ENCODE results near the gene CNTNAP5.

The CNTNAP5 gene

GRCh38 chr2:124314084-124314483 lies 289.0 kb downstream of the CNTNAP5 start:
- no peaks in the 10 kb centered on the region for H3K4me1 ChIP-seq (ENCODE audit: control insufficient read depth, insufficient read depth, low read length)
- H3K4me3 ChIP-seq (ENCODE audit: low read length) = no peak overlapping the region
- H3K9ac ChIP-seq (ENCODE audit: low read depth, low read length) = no peak overlapping the region
- H3K36me3 ChIP-seq (ENCODE audit: insufficient read depth, low read length) = no peaks in the 10 kb centered on the region
- no peak overlapping the region for H3K4me2 ChIP-seq (ENCODE audit: low read length)
- H3K9me3 ChIP-seq (replicated peaks; ENCODE audit: low read length) = peaks cover 2% of the 10 kb centered on the region
- H3K27me3 ChIP-seq (ENCODE audit: control insufficient read depth, insufficient read depth, low read length) = no peaks in the 10 kb centered on the region

DNA sequence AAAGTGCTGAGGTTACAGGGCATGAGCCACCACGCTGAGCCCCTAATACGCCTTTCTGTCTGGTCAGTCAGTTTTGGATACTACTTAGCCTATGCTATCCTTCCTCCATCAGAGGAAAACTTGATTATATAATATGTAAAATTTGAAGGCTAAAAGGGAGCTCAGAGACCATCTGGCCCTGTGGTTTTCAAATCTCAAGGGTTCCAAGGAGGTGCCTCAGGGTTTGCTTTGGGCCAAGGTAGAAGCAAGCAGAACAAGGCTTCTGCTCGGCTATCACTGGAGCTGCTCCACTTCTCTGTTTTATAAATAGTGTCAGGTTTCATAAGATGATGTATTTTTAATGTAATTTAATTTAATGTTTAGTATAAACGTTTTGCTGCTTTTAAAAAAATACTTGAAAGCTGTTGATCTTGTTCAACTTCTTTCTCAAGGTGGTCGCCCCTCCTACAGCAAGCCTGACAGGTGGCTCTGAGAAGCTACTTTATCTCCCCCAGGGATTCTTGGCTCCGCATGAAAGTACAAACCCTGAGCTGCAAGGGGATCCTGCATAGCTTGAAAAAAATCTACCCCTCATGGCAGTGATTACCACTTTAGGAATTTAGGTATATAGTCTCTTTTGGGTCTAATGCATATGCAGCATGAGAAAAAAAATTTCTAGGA lies 290.3 kb downstream of the CNTNAP5 start:
- Histone ChIP-seq H3K9me3 (replicated peaks; ENCODE audit: low read length) (peaks cover 10% of the 10 kb centered on the region), H3K4me2 (ENCODE audit: low read length) (no peak overlapping the region), H3K4me3 (ENCODE audit: low read length) (no peak overlapping the region), H3K27me3 (ENCODE audit: control insufficient read depth, insufficient read depth, low read length) (no peaks in the 10 kb centered on the region), H3K36me3 (ENCODE audit: insufficient read depth, low read length) (no peaks in the 10 kb centered on the region), H3K9ac (ENCODE audit: low read depth, low read length) (no peak overlapping the region), H3K4me1 (ENCODE audit: control insufficient read depth, insufficient read depth, low read length) (no peaks in the 10 kb centered on the region)

DNA sequence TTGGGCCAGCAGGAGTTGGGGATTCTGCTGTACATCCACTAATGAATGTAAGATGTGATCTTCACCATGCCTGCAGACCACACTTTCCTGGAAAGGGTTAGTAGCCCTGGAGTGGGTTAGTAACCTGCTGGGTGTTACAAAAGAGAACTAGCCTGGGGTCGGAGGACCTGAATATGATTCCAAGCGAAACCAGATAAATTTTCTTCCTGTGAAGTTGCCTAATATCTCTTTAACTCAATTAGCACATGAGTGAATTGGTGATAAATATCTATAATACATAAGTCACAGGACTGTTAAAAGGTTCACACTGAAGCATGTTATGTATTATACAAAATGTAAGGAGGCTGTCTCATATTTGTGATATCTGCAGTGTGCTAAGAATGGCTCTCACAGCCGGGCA lies 291.0 kb downstream of the CNTNAP5 start:
- Histone ChIP-seq H3K9me3 (replicated peaks; ENCODE audit: low read length) (peaks cover 13% of the 10 kb centered on the region), H3K9ac (ENCODE audit: low read depth, low read length) (no peak overlapping the region), H3K4me1 (ENCODE audit: control insufficient read depth, insufficient read depth, low read length) (no peaks in the 10 kb centered on the region), H3K4me2 (ENCODE audit: low read length) (no peak overlapping the region), H3K4me3 (ENCODE audit: low read length) (no peak overlapping the region), H3K36me3 (ENCODE audit: insufficient read depth, low read length) (no peaks in the 10 kb centered on the region), H3K27me3 (ENCODE audit: control insufficient read depth, insufficient read depth, low read length) (no peaks in the 10 kb centered on the region)

- no peak overlapping the region for H3K4me2 ChIP-seq (ENCODE audit: low read length)
- H3K4me3 ChIP-seq (ENCODE audit: low read length) = no peak overlapping the region
- H3K9ac ChIP-seq (ENCODE audit: low read depth, low read length) = no peak overlapping the region
- H3K4me1 ChIP-seq (ENCODE audit: control insufficient read depth, insufficient read depth, low read length) = no peaks in the 10 kb centered on the region
- no peaks in the 10 kb centered on the region for H3K36me3 ChIP-seq (ENCODE audit: insufficient read depth, low read length)
- H3K9me3 ChIP-seq (replicated peaks; ENCODE audit: low read length) = peaks cover 13% of the 10 kb centered on the region
- H3K27me3 ChIP-seq (ENCODE audit: control insufficient read depth, insufficient read depth, low read length) = no peaks in the 10 kb centered on the region
These were observed 292.0 kb downstream of the CNTNAP5 start for GRCh38 chr2:124316881-124317605.

GRCh38 chr2:124317628-124318027 lies 292.5 kb downstream of the CNTNAP5 start:
- Histone ChIP-seq H3K9ac (ENCODE audit: low read depth, low read length) (no peak overlapping the region), H3K4me2 (ENCODE audit: low read length) (no peak overlapping the region), H3K4me3 (ENCODE audit: low read length) (no peak overlapping the region), H3K9me3 (replicated peaks; ENCODE audit: low read length) (peaks cover 13% of the 10 kb centered on the region), H3K4me1 (ENCODE audit: control insufficient read depth, insufficient read depth, low read length) (no peaks in the 10 kb centered on the region), H3K27me3 (ENCODE audit: control insufficient read depth, insufficient read depth, low read length) (no peaks in the 10 kb centered on the region), H3K36me3 (ENCODE audit: insufficient read depth, low read length) (no peaks in the 10 kb centered on the region)

DNA sequence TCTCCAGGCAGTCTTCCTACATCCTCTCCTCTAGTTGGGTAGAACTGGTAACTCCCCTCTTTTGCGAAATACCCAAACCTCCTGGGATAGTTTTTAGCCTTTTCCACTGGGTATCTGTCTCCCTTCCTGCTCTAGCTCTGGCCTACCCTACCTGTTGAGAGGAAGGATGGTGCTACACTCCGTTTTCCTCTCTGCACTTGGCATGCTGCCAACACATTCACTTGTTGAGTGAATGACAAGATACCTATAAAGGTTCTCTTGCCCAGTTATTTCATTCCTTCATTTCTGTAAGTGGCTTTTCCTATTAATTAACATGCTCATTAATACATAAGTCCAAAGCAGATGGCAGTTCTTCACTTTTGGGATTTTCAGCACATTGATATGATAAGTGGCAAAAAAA lies 293.8 kb downstream of the CNTNAP5 start:
- Histone ChIP-seq H3K4me1 (ENCODE audit: control insufficient read depth, insufficient read depth, low read length) (no peaks in the 10 kb centered on the region), H3K9ac (ENCODE audit: low read depth, low read length) (no peak overlapping the region), H3K27me3 (ENCODE audit: control insufficient read depth, insufficient read depth, low read length) (no peaks in the 10 kb centered on the region), H3K4me3 (ENCODE audit: low read length) (no peak overlapping the region), H3K4me2 (ENCODE audit: low read length) (no peak overlapping the region), H3K36me3 (ENCODE audit: insufficient read depth, low read length) (no peaks in the 10 kb centered on the region), H3K9me3 (replicated peaks; ENCODE audit: low read length) (peaks cover 14% of the 10 kb centered on the region)

GRCh38 chr2:124319577-124319976 lies 294.5 kb downstream of the CNTNAP5 start:
- Histone ChIP-seq H3K4me1 (ENCODE audit: control insufficient read depth, insufficient read depth, low read length) (no peaks in the 10 kb centered on the region), H3K36me3 (ENCODE audit: insufficient read depth, low read length) (no peaks in the 10 kb centered on the region), H3K9me3 (replicated peaks; ENCODE audit: low read length) (peaks cover 16% of the 10 kb centered on the region), H3K4me2 (ENCODE audit: low read length) (no peak overlapping the region), H3K9ac (ENCODE audit: low read depth, low read length) (no peak overlapping the region), H3K4me3 (ENCODE audit: low read length) (no peak overlapping the region), H3K27me3 (ENCODE audit: control insufficient read depth, insufficient read depth, low read length) (no peaks in the 10 kb centered on the region)

DNA sequence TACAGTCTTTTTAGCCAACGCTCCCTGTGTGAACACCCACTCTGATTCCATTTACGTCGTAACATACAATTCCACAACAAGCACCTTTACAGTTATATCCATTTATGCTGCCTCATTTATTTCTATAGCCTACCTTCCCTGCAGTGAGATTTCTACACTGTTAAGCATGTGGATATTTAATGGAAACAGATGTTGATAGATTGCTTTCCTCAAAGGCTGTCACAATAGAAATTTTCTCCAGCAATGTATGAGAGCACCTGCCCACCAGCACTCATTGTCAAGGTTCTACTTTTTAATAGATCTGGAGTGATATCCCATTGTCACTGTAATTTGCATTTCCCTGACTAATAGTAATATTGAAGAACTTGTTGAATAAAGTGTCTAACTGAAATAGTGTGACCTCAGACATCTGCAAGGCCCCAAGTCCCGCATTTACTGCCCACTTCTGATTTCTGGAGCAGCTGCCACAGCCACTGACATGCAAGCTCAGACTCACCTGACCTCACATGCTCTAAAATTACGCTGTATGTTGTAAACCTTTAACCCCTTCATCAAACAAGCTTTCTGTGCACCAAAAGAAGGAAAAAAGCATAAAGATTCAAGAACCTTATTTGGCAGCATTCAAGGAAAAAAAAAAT lies 295.1 kb downstream of the CNTNAP5 start:
- Histone ChIP-seq H3K27me3 (ENCODE audit: control insufficient read depth, insufficient read depth, low read length) (no peaks in the 10 kb centered on the region), H3K9ac (ENCODE audit: low read depth, low read length) (no peak overlapping the region), H3K4me2 (ENCODE audit: low read length) (no peak overlapping the region), H3K9me3 (replicated peaks; ENCODE audit: low read length) (peaks cover 18% of the 10 kb centered on the region), H3K4me3 (ENCODE audit: low read length) (no peak overlapping the region), H3K4me1 (ENCODE audit: control insufficient read depth, insufficient read depth, low read length) (no peaks in the 10 kb centered on the region), H3K36me3 (ENCODE audit: insufficient read depth, low read length) (no peaks in the 10 kb centered on the region)

DNA sequence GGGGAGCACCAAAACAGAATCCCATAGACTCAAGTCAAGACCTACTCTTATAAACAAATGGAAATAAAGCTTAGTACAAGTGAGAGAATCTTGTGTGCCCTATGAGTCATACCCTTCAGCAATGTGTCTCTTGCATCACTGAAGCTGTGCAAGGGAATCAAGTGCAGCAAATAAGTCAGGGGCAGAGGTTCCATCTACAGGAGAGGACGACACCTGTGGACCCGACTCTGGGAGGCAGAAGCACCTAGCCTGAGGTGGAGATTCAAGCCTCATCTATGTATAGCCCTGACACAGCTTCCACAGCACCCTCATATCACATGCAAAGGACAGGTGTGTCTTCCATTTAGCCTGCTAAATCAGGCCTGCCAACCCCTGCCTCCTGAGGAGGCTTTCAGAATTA lies 298.2 kb downstream of the CNTNAP5 start:
- Histone ChIP-seq H3K9me3 (replicated peaks; ENCODE audit: low read length) (peaks cover 19% of the 10 kb centered on the region), H3K4me2 (ENCODE audit: low read length) (no peak overlapping the region), H3K9ac (ENCODE audit: low read depth, low read length) (no peak overlapping the region), H3K27me3 (ENCODE audit: control insufficient read depth, insufficient read depth, low read length) (no peaks in the 10 kb centered on the region), H3K4me1 (ENCODE audit: control insufficient read depth, insufficient read depth, low read length) (no peaks in the 10 kb centered on the region), H3K4me3 (ENCODE audit: low read length) (no peak overlapping the region), H3K36me3 (ENCODE audit: insufficient read depth, low read length) (no peaks in the 10 kb centered on the region)

- Histone ChIP-seq H3K4me2 (ENCODE audit: low read length) (no peak overlapping the region), H3K9me3 (replicated peaks; ENCODE audit: low read length) (peaks cover 6% of the 10 kb centered on the region)
These were observed 300.8 kb downstream of the CNTNAP5 start for GRCh38 chr2:124325667-124326440.

DNA sequence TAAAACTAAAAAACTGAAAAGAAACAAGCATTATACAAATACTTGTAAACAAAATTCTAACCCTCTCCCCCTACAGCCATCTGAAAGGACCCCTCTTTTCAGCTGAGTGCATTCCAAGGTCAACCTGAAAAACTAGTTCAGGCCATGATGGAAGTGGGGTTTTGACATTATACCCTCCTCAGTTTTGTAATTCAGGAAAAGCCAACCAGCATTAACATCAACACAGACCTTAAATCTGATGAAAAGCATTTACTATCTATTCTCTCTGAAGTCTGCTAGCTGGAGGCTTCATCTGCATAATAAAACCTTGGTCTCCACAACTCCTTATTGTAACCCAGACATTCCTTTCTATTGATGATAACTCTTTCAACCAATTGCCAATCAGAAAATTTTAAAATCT lies 302.2 kb downstream of the CNTNAP5 start:
- no peak overlapping the region for H3K4me3 ChIP-seq (ENCODE audit: low read length)
- no peak overlapping the region for H3K4me2 ChIP-seq (ENCODE audit: low read length)
- no peaks in the 10 kb centered on the region for H3K27me3 ChIP-seq (ENCODE audit: control insufficient read depth, insufficient read depth, low read length)
- H3K4me1 ChIP-seq (ENCODE audit: control insufficient read depth, insufficient read depth, low read length) = no peaks in the 10 kb centered on the region
- no peak overlapping the region for H3K9ac ChIP-seq (ENCODE audit: low read depth, low read length)
- H3K36me3 ChIP-seq (ENCODE audit: insufficient read depth, low read length) = no peaks in the 10 kb centered on the region
- H3K9me3 ChIP-seq (replicated peaks; ENCODE audit: low read length) = peaks cover 5% of the 10 kb centered on the region

More at GRCh38 chr2:124325667-124326440, 300.8 kb downstream of the CNTNAP5 start:
- H3K36me3 ChIP-seq (ENCODE audit: insufficient read depth, low read length) = no peaks in the 10 kb centered on the region
- no peaks in the 10 kb centered on the region for H3K4me1 ChIP-seq (ENCODE audit: control insufficient read depth, insufficient read depth, low read length)
- H3K27me3 ChIP-seq (ENCODE audit: control insufficient read depth, insufficient read depth, low read length) = no peaks in the 10 kb centered on the region
- no peak overlapping the region for H3K4me3 ChIP-seq (ENCODE audit: low read length)
- no peak overlapping the region for H3K9ac ChIP-seq (ENCODE audit: low read depth, low read length)
